HCT116 (cell line): Measurements from ENCODE around the gene OCSTAMP. TPM values are rescaled to one million over a fixed set of nuclear protein-coding genes. Genes with fewer than 3 reads are reported as not detected.

Experiments
- ATAC-seq: fragments of 200-7000 bp; cut with Tn5 transposase; 2 replicates; pipeline ENCODE4 v1.9.1; 2020; ENCODE audit warnings: mild to moderate bottlenecking, moderate library complexity
- BruUV-seq: library from RNA; stranded (reverse); fragments of 400-500 nt; replicated peaks from 2 replicates; lab custom pipeline; 2021; lab: Mats Ljungman, UMichigan
- CTCF ChIA-PET: fragments of 300-600 bp; sonication (Branson Sonifier 250); formaldehyde crosslinking; loops from one replicate; lab custom pipeline; 2021; ENCODE audit warnings: antibody characterized with exemption; lab: Charles Lee
- POLR2A ChIA-PET: fragments of 300-600, 350-600 bp; sonication (Branson Sonifier 250); formaldehyde crosslinking; loops from one replicate; lab custom pipeline; 2021; ENCODE audit warnings: antibody characterized with exemption; lab: Charles Lee
- RAD21 ChIA-PET, 2 experiments: fragments of 300-600 bp; sonication (Branson Sonifier 250); formaldehyde crosslinking; loops; one replicate each; lab custom pipeline; 2023; ENCODE audit warnings: low total read pairs in 2 of 2; ENCODE audit not compliant: uncharacterized antibody in 2 of 2, unreplicated experiment in 2 of 2, low non-redundant PET in 1 of 2; lab: Charles Lee
- DNase-seq: peaks from one replicate; pipeline ENCODE4 v3.0.0-alpha.2; 2010; ENCODE audit warnings: low read depth, low spot score
- H2AFZ ChIP-seq: fragments of 200-600 bp; shearing (Covaris generic), sonication (generic); 2 replicates; pipeline ENCODE4 v1.6.1; 2017; ENCODE audit warnings: low read depth, mixed run types, mixed read lengths, antibody characterized with exemption, low read length; ENCODE audit not compliant: poor library complexity, severe bottlenecking
- H3K27ac ChIP-seq: 2 replicates; pipeline ENCODE4 v1.5.1; 2012; ENCODE audit warnings: low read depth, low read length
- H3K27me3 ChIP-seq: fragments of 200-600 bp; sonication (generic); 2 replicates; pipeline ENCODE4 v1.6.1; 2016; ENCODE audit warnings: mixed run types, low read length, mixed read lengths; ENCODE audit not compliant: insufficient read depth
- H3K36me3 ChIP-seq, 2 experiments: fragments of 200-500 bp in 1 of 2; fragments of 200-600 bp in 1 of 2; sonication (Bioruptor generic) in 1 of 2; sonication (generic) in 1 of 2; 2 replicates each; pipeline versions ENCODE4 v1.5.1 to v1.6.1; 2014 to 2016; ENCODE audit warnings: low read length in 2 of 2, inconsistent platforms in 1 of 2, mixed read lengths in 1 of 2, mixed run types in 1 of 2; ENCODE audit not compliant: insufficient read depth in 2 of 2, control insufficient read depth in 1 of 2
- H3K4me1 ChIP-seq, 2 experiments: fragments of 200-600 bp in 1 of 2; sonication (generic) in 1 of 2; 2 replicates each; pipeline versions ENCODE4 v1.5.1 to v1.6.1; 2012 to 2017; ENCODE audit warnings: low read length in 2 of 2, inconsistent platforms in 1 of 2, mild to moderate bottlenecking in 1 of 2, mixed read lengths in 1 of 2, mixed run types in 1 of 2, moderate library complexity in 1 of 2; ENCODE audit not compliant: insufficient read depth in 2 of 2, control insufficient read depth in 1 of 2
- H3K4me2 ChIP-seq: fragments of 200-600 bp; sonication (generic); 2 replicates; pipeline ENCODE4 v1.6.1; 2017; ENCODE audit warnings: mixed run types, low read length, mixed read lengths
- H3K4me3 ChIP-seq, 2 experiments: fragments of 200-600 bp in 1 of 2; sonication (generic) in 1 of 2; replicated peaks in 1 of 2; 2 replicates each; pipeline ENCODE4 v1.5.1; 2011 to 2016; ENCODE audit warnings: low read length in 2 of 2, control low read depth in 1 of 2, low read depth in 1 of 2, mild to moderate bottlenecking in 1 of 2, mixed read lengths in 1 of 2, mixed run types in 1 of 2
- H3K79me2 ChIP-seq: fragments of 200-600 bp; sonication (generic); 2 replicates; pipeline ENCODE4 v1.6.1; 2017; ENCODE audit warnings: mild to moderate bottlenecking, mixed run types, low read length, moderate library complexity, mixed read lengths; ENCODE audit not compliant: insufficient read depth
- H3K9ac ChIP-seq: fragments of 200-600 bp; sonication (generic); 2 replicates; pipeline ENCODE4 v1.6.1; 2016; ENCODE audit warnings: low read length, mixed read lengths
- H3K9me2 ChIP-seq: fragments of 200-600 bp; sonication (generic), shearing (Covaris generic); 2 replicates; pipeline ENCODE4 v1.6.1; 2017; ENCODE audit warnings: mixed run types, mild to moderate bottlenecking, moderate library complexity; ENCODE audit not compliant: insufficient read depth
- H3K9me3 ChIP-seq, 2 experiments: fragments of 200-500 bp in 1 of 2; fragments of 200-600 bp in 1 of 2; sonication (Bioruptor generic) in 1 of 2; sonication (generic) in 1 of 2; 2 replicates each; pipeline ENCODE4 v1.6.1; 2014 to 2017; ENCODE audit warnings: low read length in 2 of 2, mixed read lengths in 2 of 2, inconsistent platforms in 1 of 2, low read depth in 1 of 2, mild to moderate bottlenecking in 1 of 2, mixed run types in 1 of 2, moderate library complexity in 1 of 2; ENCODE audit not compliant: control insufficient read depth in 1 of 2, insufficient read depth in 1 of 2
- H4K20me1 ChIP-seq: fragments of 200-600 bp; sonication (generic), shearing (Covaris generic); 2 replicates; pipeline ENCODE4 v1.6.1; 2017; ENCODE audit warnings: mixed run types, mild to moderate bottlenecking, moderate library complexity; ENCODE audit not compliant: insufficient read depth
- CEBPB ChIP-seq: IDR thresholded peaks from 2 replicates; pipeline ENCODE4 v1.6.1; 2012; ENCODE audit warnings: low read depth
- EGR1 ChIP-seq: IDR thresholded peaks from 2 replicates; pipeline ENCODE4 v1.6.1; 2012; ENCODE audit warnings: low read depth
- ELF1 ChIP-seq: IDR thresholded peaks from 2 replicates; pipeline ENCODE4 v1.6.1; 2012; ENCODE audit warnings: low read depth, borderline replicate concordance
- EZH2 ChIP-seq: fragments of 200-600 bp; sonication (generic); IDR thresholded peaks from 2 replicates; pipeline ENCODE4 v1.6.1; 2017; ENCODE audit warnings: antibody characterized with exemption, mixed run types
- FOSL1 ChIP-seq: IDR thresholded peaks from 2 replicates; pipeline ENCODE4 v1.6.1; 2012; ENCODE audit warnings: low read depth
- JUND ChIP-seq: IDR thresholded peaks from 2 replicates; pipeline ENCODE4 v1.6.1; 2012
- POLR2A ChIP-seq: IDR thresholded peaks from 2 replicates; pipeline ENCODE4 v1.7.0; 2011; ENCODE audit warnings: borderline replicate concordance; ENCODE audit not compliant: insufficient read depth, insufficient read length; ENCODE audit errors: extremely low read depth
- POLR2AphosphoS5 ChIP-seq: IDR thresholded peaks from 2 replicates; pipeline ENCODE4 v1.6.1; 2011; ENCODE audit warnings: mild to moderate bottlenecking, low read depth, low read length, moderate library complexity
- RAD21 ChIP-seq: IDR thresholded peaks from 2 replicates; pipeline ENCODE4 v1.6.1; 2012; ENCODE audit warnings: low read depth, mild to moderate bottlenecking
- SIN3A ChIP-seq: IDR thresholded peaks from 2 replicates; pipeline ENCODE4 v1.6.1; 2012; ENCODE audit warnings: low read depth
- SP1 ChIP-seq: IDR thresholded peaks from 2 replicates; pipeline ENCODE4 v1.6.1; 2012; ENCODE audit warnings: low read depth
- TCF7L2 ChIP-seq: IDR thresholded peaks from 2 replicates; pipeline ENCODE4 v1.7.0; 2011; ENCODE audit warnings: borderline replicate concordance, inconsistent platforms; ENCODE audit not compliant: insufficient read depth, insufficient read length; ENCODE audit errors: extremely low read depth
- ZNF274 ChIP-seq: fragments of 200-500 bp; sonication (Bioruptor generic); IDR thresholded peaks from 2 replicates; pipeline ENCODE4 v1.6.1; 2014; ENCODE audit warnings: mild to moderate bottlenecking, low read depth, low read length, inconsistent platforms
- intact Hi-C: fragments of 100-400 bp; cut with micrococcal nuclease; formaldehyde crosslinking; loops from 2 replicates; pipeline ENCODE4 v1.10.0; 2022
- total RNA-seq: library from RNA; stranded (reverse); gene quantifications from one replicate; pipeline ENCODE4 v1.2.1, GENCODE V29; 2021; ENCODE audit not compliant: unreplicated experiment
- TF ChIP-seq, protein P1 (sequence below): IDR thresholded peaks from 2 replicates; pipeline ENCODE4 v1.6.1; 2011; ENCODE audit warnings: mild to moderate bottlenecking, low read length, moderate library complexity; ENCODE audit not compliant: insufficient replicate concordance; ENCODE audit errors: extremely low read depth
- TF ChIP-seq, protein P2 (sequence below): IDR thresholded peaks from 2 replicates; pipeline ENCODE4 v1.6.1; 2012; ENCODE audit warnings: low read depth
- TF ChIP-seq, protein P3 (sequence below): IDR thresholded peaks from 2 replicates; pipeline ENCODE4 v1.6.1; 2012

OCSTAMP gene
- total RNA-seq, 1 experiment from 2014 or later: not detected

DNA sequence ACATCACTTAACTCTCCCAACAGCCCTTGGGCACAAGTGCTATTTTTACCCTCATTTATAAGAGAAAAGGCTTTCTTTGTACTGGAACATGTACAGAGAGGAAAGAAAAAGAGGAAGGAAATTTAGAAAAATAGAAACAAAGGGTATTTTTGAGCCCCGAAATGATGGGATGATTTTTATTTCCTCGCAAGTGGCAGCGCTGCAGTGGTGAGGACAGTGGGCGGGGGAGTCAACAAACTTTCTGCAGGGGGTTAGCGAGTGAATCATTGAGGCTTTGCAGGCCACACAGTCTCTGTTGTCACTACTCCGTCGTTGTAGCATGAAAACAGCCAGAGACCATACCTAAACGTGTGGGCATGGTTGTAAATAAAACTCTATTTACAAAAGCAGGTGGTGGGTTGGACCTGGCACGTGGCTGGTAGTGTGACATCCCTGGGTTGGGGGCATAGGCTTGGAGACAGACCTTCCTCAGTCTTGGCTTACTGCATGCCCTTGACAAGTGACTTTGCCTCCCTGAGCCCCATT lies 25.5 kb upstream of the OCSTAMP start:
- H3K9ac ChIP-seq: no peak overlapping the region
- DNase-seq: no peak
- no peaks in the 10 kb centered on the region for H3K36me3 ChIP-seq
- 0 out of 2 replicates have a peak, but pooled peaks cover 9% of the 10 kb centered on the region for H3K27me3 ChIP-seq
- H3K9me2 ChIP-seq: no peaks in the 10 kb centered on the region
- H3K9me3 ChIP-seq: no peaks in the 10 kb centered on the region
- no peaks in the 10 kb centered on the region for H4K20me1 ChIP-seq
- no peak overlapping the region for H3K27ac ChIP-seq
- ChIA-PET CTCF (no interaction called here), POLR2A (no interaction called here), RAD21 (no interaction called here)
- H3K79me2 ChIP-seq: no peaks in the 10 kb centered on the region
- intact Hi-C loops: no loop called here
- TF ChIP-seq ZNF274 (no peak), EGR1 (no peak), POLR2A (no peak), CEBPB (no peak), EZH2 (no peak), TCF7L2 (no peak), RAD21 (no peak), SIN3A (no peak), SP1 (no peak), JUND (no peak), POLR2AphosphoS5 (no peak), FOSL1 (no peak), ELF1 (no peak)
- TF ChIP-seq, protein P1, sequence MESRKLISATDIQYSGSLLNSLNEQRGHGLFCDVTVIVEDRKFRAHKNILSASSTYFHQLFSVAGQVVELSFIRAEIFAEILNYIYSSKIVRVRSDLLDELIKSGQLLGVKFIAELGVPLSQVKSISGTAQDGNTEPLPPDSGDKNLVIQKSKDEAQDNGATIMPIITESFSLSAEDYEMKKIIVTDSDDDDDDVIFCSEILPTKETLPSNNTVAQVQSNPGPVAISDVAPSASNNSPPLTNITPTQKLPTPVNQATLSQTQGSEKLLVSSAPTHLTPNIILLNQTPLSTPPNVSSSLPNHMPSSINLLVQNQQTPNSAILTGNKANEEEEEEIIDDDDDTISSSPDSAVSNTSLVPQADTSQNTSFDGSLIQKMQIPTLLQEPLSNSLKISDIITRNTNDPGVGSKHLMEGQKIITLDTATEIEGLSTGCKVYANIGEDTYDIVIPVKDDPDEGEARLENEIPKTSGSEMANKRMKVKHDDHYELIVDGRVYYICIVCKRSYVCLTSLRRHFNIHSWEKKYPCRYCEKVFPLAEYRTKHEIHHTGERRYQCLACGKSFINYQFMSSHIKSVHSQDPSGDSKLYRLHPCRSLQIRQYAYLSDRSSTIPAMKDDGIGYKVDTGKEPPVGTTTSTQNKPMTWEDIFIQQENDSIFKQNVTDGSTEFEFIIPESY: no peak
- TF ChIP-seq, protein P2, sequence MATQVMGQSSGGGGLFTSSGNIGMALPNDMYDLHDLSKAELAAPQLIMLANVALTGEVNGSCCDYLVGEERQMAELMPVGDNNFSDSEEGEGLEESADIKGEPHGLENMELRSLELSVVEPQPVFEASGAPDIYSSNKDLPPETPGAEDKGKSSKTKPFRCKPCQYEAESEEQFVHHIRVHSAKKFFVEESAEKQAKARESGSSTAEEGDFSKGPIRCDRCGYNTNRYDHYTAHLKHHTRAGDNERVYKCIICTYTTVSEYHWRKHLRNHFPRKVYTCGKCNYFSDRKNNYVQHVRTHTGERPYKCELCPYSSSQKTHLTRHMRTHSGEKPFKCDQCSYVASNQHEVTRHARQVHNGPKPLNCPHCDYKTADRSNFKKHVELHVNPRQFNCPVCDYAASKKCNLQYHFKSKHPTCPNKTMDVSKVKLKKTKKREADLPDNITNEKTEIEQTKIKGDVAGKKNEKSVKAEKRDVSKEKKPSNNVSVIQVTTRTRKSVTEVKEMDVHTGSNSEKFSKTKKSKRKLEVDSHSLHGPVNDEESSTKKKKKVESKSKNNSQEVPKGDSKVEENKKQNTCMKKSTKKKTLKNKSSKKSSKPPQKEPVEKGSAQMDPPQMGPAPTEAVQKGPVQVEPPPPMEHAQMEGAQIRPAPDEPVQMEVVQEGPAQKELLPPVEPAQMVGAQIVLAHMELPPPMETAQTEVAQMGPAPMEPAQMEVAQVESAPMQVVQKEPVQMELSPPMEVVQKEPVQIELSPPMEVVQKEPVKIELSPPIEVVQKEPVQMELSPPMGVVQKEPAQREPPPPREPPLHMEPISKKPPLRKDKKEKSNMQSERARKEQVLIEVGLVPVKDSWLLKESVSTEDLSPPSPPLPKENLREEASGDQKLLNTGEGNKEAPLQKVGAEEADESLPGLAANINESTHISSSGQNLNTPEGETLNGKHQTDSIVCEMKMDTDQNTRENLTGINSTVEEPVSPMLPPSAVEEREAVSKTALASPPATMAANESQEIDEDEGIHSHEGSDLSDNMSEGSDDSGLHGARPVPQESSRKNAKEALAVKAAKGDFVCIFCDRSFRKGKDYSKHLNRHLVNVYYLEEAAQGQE: no peak
- TF ChIP-seq, protein P3, sequence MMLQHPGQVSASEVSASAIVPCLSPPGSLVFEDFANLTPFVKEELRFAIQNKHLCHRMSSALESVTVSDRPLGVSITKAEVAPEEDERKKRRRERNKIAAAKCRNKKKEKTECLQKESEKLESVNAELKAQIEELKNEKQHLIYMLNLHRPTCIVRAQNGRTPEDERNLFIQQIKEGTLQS: no peak
- H3K4me3 ChIP-seq: no peak overlapping the region
- H3K4me2 ChIP-seq: no peak overlapping the region
- H3K4me1 ChIP-seq: no peaks in the 10 kb centered on the region
- BruUV-seq: no TSS peak
- ATAC-seq: no peak
- no peak overlapping the region for H2AFZ ChIP-seq
